Fibroblast of pulmonary artery (primary cell): Measurements from ENCODE around the gene ERBB2.

Experiments
- DNase-seq: peaks from one replicate; pipeline ENCODE4 v3.0.0-alpha.2; 2010; ENCODE audit warnings: low read depth
- H3K4me3 ChIP-seq: replicated peaks from 2 replicates; pipeline ENCODE4 v1.5.1; 2011; ENCODE audit warnings: low read depth, mild to moderate bottlenecking, control low read depth, low read length, moderate library complexity
- CTCF ChIP-seq: IDR thresholded peaks from 2 replicates; pipeline ENCODE4 v1.5.1; 2011; ENCODE audit warnings: mild to moderate bottlenecking, control low read depth, low read length, inconsistent platforms; ENCODE audit errors: missing control alignments

The ERBB2 gene

DNA sequence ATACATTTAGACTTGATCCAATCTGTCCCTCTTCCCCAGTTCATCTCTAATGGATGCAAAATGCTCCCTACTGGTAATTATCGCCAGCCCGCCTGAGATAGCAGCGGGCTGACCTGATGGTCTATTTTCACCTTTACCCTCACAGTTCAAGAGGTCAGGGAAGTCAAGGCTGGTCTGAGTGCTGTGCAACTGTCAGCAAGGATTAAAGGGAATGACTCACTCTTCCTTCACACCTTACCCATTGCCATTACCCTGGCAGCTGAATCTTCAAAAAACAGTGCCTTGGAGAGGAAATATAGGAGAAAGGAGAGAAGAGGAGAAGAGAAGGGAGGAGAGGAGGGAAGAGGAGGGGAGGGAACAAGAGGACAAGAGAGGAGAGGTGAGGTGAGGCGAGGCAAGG lies 74.2 kb downstream of the ERBB2 start:
- no peak for TF ChIP-seq CTCF
- H3K4me3 ChIP-seq, result no peak overlapping the region
- DNase-seq, result no peak

DNA sequence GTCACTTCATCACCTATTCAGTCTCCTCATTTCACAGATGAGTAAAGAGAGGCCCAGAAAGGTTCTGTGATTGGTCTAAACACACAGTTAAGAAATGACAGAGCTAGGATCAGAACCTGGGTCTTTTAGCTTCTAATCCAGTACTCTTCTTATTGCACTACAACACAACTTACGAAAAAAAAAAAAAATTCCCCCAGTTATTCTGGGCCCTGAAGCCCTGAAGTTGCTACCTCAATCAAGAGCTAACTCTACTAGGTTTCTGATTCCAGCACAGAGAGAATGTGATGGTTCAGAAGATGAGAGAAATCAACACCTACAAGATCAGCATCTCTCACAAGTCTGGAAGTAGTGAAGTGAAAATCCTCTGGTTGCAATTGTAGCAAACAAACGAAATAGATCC lies 75.2 kb downstream of the ERBB2 start:
- no peak for TF ChIP-seq CTCF
- no peak overlapping the region for H3K4me3 ChIP-seq
- no peak for DNase-seq

GRCh38 chr17:39776252-39776651 lies 76.4 kb downstream of the ERBB2 start:
- DNase-seq, result no peak
- TF ChIP-seq CTCF, result no peak
- no peak overlapping the region for H3K4me3 ChIP-seq

DNA sequence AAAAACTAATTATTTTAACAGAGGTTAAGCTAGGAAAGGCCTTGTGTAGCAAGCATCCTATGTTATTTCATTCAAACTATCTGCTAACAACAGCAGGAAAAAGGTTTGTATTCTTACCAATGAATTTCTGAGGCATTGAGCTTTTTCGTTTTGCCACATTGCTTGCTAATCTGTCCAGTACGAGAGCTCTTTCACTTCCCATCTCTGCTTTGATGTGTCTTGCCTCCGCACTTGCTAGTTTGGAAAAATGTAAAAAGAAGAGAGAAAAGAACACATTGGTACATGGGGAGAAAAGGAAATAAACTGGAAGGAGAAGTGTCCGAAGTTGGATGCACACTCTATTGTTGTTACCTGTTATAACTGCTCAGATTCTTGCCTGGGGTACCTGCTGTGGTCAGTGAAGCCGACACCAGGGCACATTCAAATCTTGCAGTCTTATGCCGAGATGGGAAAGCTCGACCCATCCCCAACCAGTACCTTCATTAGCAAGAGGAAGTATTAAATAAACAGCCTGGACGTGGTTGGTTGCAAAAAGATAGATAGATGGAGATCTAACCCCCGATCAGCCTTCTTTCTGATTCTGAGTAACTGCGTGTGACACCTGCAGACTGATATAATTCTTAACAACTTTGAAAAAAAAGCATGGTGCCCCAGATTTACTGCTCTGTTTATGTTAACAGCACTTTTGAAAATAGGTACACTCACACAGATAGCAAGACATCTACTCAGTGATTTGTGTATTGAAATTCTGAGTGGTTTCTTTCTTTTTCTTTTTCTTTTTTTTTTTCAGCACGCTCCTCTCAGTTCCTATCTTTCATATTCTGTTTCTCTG lies 77.9 kb downstream of the ERBB2 start:
- no peak overlapping the region for H3K4me3 ChIP-seq
- DNase-seq, result no peak
- TF ChIP-seq CTCF, result no peak
